Activated CD4-positive, CD25-positive, alpha-beta regulatory T cell treated with anti-CD3 and anti-CD28 coated beads, Interleukin-2, amount 50 U/mL, for 72 hours (primary cell): ENCODE data around the gene LIPG.

Experiments
- DNase-seq: peaks from one replicate; pipeline ENCODE4 v3.0.0; 2021

LIPG gene

GRCh38 chr18:49640741-49641140, 78.9 kb downstream of the LIPG start:
- no peak for DNase-seq

DNA sequence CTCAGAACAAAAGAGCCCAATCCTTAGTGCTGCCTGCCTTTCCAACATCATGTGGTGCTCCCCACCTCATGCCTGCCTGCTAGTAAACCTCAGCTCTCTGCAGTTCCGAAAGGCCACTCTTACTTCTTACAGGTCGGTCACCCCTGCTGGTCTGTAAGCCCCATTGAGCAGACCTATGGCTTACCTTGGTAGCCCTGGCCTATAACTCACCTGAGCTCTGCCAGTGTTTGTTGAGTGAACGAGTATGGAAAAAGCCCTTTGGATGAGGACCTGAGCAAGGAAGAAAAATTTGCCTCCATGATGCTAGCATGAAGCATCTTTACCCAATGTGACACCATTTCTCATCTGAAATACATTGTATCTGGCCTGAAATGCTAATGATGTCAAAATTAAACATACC, 83.3 kb downstream of the LIPG start:
- DNase-seq, result no peak

DNA sequence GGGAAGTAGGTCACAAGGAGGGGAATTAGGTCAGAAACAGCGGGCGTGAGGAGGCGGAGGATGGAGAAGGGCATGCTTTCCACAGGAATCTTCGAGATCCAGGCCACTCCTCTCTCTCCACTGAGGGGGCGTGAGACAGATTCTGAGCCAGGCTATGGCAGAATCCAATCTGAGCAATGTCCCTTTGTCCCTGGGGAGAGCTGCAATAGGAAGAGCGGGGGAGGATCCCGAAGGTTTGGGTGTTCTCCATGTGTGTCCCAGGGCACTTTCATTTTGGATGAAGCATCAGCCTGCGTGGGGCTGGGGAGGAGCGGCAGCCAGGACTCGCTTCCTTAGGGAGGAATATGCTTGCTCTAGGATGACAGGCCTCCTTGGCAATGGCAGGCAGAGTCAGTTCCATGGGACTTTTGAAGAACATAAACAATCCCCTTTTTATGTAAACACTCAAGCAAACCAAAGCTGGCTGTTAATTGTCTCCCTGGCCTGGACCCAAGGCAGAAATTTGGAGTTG, 84.0 kb downstream of the LIPG start:
- DNase-seq, result no peak

GRCh38 chr18:49646873-49647272, 85.0 kb downstream of the LIPG start:
- DNase-seq, result no peak

- no peak for DNase-seq
Observed at GRCh38 chr18:49647496-49648168, 85.8 kb downstream of the LIPG start.

DNA sequence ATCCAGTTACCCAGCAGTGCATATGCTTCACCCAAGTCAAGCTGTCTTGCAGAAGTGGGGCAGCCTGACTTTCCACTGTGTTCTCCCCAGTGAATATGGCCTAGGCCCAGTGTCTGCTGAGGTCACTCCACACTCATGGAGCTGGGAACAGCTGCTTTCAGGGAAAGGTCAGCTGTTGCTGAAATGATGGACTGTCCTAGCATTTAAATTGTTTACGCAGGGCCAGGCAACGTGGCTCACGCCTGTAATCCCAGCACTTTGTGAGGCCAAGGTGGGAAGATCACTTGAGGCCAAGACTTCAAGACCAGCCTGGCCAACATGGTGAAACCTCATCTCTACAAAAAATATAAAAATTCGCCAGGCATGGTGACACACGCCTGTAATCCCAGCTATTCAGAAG, 86.5 kb downstream of the LIPG start:
- DNase-seq, result no peak
